Activated CD4-positive, alpha-beta T cell treated with anti-CD3 and anti-CD28 coated beads for 36 hours (primary cell): ENCODE measurements around the gene HSPBP1. TPM values are rescaled to one million over a fixed set of nuclear protein-coding genes. Genes with fewer than 3 reads are reported as not detected.

Experiments used
- ATAC-seq: fragments of 200-7000 bp; cut with Tn5 transposase; one replicate; pipeline ENCODE4 v1.10.0; 2021; ENCODE audit warnings: mild to moderate bottlenecking, moderate library complexity
- CTCF ChIA-PET: fragments of 350-600 bp; sonication (Branson Sonifier 250); formaldehyde crosslinking; loops from one replicate; lab custom pipeline; 2021; ENCODE audit warnings: antibody characterized with exemption; lab: Charles Lee
- POLR2A ChIA-PET: fragments of 350-600 bp; sonication (Branson Sonifier 250); formaldehyde crosslinking; loops from one replicate; lab custom pipeline; 2021; ENCODE audit warnings: antibody characterized with exemption, inconsistent platforms; lab: Charles Lee
- DNase-seq: peaks from one replicate; pipeline ENCODE4 v3.0.0-alpha.2; 2020
- H3K27ac Mint-ChIP-seq: one replicate; pipeline ENCODE4 v1.8.0; 2021; ENCODE audit warnings: mixed read lengths
- H3K27me3 Mint-ChIP-seq: one replicate; pipeline ENCODE4 v1.8.0; 2021; ENCODE audit warnings: mixed read lengths
- H3K36me3 Mint-ChIP-seq: one replicate; pipeline ENCODE4 v1.8.0; 2021; ENCODE audit warnings: low read depth, mixed read lengths
- H3K4me1 Mint-ChIP-seq: one replicate; pipeline ENCODE4 v1.8.0; 2021; ENCODE audit warnings: mixed read lengths
- H3K4me3 Mint-ChIP-seq: one replicate; pipeline ENCODE4 v1.8.0; 2021; ENCODE audit warnings: mild to moderate bottlenecking, moderate library complexity, mixed read lengths
- H3K9me3 Mint-ChIP-seq: one replicate; pipeline ENCODE4 v1.8.0; 2021; ENCODE audit warnings: low read depth, mixed read lengths
- intact Hi-C, 2 experiments: fragments of 100-400 bp; cut with DNase I in 1 of 2; cut with micrococcal nuclease in 1 of 2; formaldehyde crosslinking; loops; one replicate each; pipeline versions ENCODE4 v1.14.2 to v1.15.1; 2022 to 2024; cut with DNase I, micrococcal nuclease
- total RNA-seq, 2 experiments: library from RNA; stranded (reverse); gene quantifications; one replicate each; pipeline ENCODE4 v1.2.3, GENCODE V29; 2021

HSPBP1 gene
- total RNA-seq, 2 experiments from 2014 or later: 41.1 to 45.2 TPM

DNA sequence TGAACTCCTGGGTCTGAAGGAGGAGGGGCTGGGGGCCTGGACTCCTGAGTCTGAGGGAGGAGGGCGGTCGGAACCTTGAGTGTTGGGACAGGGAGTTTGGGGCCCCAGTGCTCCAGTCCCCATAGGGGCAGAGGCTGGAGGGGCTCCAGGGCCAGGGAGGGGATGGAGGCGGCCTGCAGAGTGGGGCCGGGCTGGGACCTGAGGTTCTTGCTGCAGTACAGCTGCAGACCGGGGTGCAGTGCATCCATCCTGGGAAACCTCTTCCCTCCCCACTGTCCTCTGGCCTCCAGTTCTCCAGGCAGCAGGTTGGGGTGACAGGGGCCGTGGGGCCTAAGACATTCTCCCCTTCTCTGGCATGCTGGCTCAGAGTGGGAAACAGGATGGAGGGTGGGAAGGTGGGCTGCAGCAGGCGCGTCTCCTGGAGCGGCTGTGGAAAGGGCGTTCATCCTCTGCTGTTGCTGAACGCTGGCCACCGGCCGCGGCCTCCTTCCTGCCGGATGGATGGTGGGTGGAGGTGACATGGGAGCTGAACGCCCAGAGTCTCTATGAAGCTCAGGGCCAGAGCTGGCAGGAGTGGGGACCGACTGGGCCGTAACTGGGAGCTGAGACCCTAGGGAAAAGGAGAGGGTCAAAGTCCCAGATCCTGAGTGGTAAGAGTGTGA is 5.5 kb upstream of the HSPBP1 start:
- Mint-ChIP-seq H3K27ac (no peak overlapping the region), H3K4me3 (peak overlapping the region; percentile 15), H3K27me3 (no peaks in the 10 kb centered on the region), H3K36me3 (no peaks in the 10 kb centered on the region), H3K9me3 (no peaks in the 10 kb centered on the region), H3K4me1 (peaks cover 12% of the 10 kb centered on the region)
- intact Hi-C loops: no loop called here
- ChIA-PET CTCF (no interaction called here), POLR2A (no interaction called here)
- ATAC-seq (no peak), DNase-seq (no peak)

- peak overlapping the region; percentile 28 for H3K4me3 Mint-ChIP-seq
- DNase-seq: no peak
- CTCF ChIA-PET: no interaction called here
- H3K9me3 Mint-ChIP-seq: no peaks in the 10 kb centered on the region
- no peak for ATAC-seq
- no peaks in the 10 kb centered on the region for H3K27me3 Mint-ChIP-seq
- no peak overlapping the region for H3K27ac Mint-ChIP-seq
- peaks cover 16% of the 10 kb centered on the region for H3K4me1 Mint-ChIP-seq
- POLR2A ChIA-PET: no interaction called here
- intact Hi-C loops: no loop called here
- H3K36me3 Mint-ChIP-seq: peaks cover 4% of the 10 kb centered on the region
These were observed 4.6 kb upstream of the HSPBP1 start for GRCh38 chr19:55284405-55285058.

DNA sequence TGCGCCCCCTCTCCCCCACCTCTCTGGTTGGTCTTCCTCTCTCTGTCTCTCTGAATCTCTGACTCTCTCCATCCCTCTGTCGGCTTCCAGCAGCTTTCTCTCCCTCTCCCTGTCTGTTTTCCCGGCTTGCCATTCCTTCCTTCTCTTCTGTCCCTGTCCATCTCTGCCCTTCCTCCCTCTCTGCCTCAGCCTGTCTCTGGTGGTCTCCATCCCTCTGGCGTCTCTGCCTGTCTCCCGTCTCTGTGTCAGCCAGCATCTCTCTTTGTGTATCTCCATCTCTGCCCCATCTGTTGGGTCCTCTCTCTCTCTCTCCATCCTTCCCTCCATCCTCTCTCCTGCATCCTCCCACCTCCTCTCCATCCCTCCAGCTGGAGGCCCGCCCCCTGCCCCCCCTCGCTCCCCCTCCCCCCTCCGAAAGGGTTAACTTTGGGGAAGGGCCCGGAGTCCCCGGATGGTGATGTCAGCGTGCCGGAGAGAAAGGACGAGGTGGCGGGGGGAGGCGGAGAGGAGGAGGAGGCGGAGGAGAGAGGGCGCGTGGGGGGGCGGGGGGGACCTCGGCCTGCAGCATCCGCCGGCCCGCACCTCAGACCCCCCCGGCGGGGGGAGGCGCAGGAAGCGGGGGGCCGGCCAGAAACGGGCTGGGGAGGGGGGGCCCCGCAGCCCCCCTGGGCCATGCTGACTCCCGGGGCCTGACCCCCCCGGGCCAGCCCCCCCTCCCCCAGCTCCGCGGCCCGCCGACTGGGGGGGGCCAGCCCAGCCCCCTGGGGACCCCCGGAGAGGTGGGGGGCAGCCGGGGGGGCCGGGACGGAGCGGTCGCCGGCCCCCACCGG is 3.9 kb upstream of the HSPBP1 start, which contains the start of gene BRSK1:
TSS of gene BRSK1 (plus strand) at position 450 of the 830 bp plus-strand sequence. CDS start 446 bp downstream, outside the sequence.
- ATAC-seq: no peak
- H3K4me1 Mint-ChIP-seq: peaks cover 20% of the 10 kb centered on the region
- H3K27me3 Mint-ChIP-seq: no peaks in the 10 kb centered on the region
- H3K27ac Mint-ChIP-seq: no peak within 1 kb of the TSS
- DNase-seq: peak; percentile 72
- peak within 1 kb of the TSS; percentile 28 for H3K4me3 Mint-ChIP-seq
- POLR2A ChIA-PET: interaction anchor here (0.6 kb wide), 1 partner anchor 191 kb away, joined by 3 read pairs; no protein-coding TSS in a partner anchor
- CTCF ChIA-PET: interaction anchor here (1.2 kb wide), 1 partner anchor 19 kb away, joined by 4 read pairs; no protein-coding TSS in a partner anchor
- no peaks in the 10 kb centered on the region for H3K9me3 Mint-ChIP-seq
- peaks cover 4% of the 10 kb centered on the region for H3K36me3 Mint-ChIP-seq
- intact Hi-C loops: no loop called here

GRCh38 chr19:55279340-55279739 is 570 bp downstream of the HSPBP1 start:
- Mint-ChIP-seq H3K4me1 (peaks cover 24% of the 10 kb centered on the region), H3K36me3 (peaks cover 12% of the 10 kb centered on the region), H3K27ac (peak overlapping the region; percentile 98), H3K4me3 (peak overlapping the region; percentile 100), H3K27me3 (no peaks in the 10 kb centered on the region), H3K9me3 (no peaks in the 10 kb centered on the region)
- POLR2A ChIA-PET: no interaction called here
- CTCF ChIA-PET: interaction anchor here (0.5 to 1.5 kb wide), 4 partner anchors 17 to 130 kb away, joined by 3 read pairs; partner anchors contain the start of gene TNNT1
- DNase-seq (no peak), ATAC-seq (no peak)
- intact Hi-C loops: no loop called here

DNA sequence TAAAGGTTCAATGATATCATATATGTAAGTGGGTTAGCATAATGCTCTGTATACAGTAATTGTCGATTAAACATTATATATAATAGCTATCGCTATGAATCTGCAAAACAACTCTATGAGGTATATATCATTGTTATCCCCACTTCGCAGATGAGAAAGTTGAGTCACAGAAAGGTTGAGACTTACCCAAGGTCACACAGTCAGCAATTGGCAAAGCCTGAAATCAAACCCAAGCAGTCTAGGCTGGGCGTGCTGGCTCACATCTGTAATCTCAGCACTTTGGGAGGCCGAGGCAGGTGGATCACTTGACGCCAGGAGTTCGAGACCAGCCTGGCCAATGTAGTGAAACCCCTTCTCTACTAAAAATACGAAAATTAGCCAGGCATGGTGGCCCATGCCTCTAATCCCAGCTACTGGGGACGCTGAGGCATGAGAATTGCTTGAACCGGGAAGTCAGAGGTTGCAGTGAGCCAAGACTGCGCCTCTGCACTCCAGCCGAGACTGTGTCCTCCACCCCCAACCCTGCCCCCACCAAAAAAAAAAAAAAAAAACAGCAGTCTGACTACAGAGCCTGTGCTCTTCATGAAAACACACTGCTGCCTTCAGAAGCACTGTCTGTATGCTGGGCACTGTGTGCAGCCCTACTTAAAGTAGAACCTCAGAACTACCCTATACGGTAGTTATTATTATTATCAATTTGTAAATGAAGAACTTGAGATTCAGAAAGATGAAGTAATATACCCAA is 1.3 kb downstream of the HSPBP1 start:
- Mint-ChIP-seq H3K4me3 (peak overlapping the region; percentile 100), H3K36me3 (peaks cover 12% of the 10 kb centered on the region), H3K9me3 (no peaks in the 10 kb centered on the region), H3K4me1 (peaks cover 22% of the 10 kb centered on the region), H3K27ac (no peak overlapping the region), H3K27me3 (no peaks in the 10 kb centered on the region)
- intact Hi-C loops: no loop called here
- CTCF ChIA-PET: interaction anchor here (0.8 kb wide), 1 partner anchor 133 kb away, joined by 3 read pairs; no protein-coding TSS in a partner anchor
- POLR2A ChIA-PET: no interaction called here
- DNase-seq (no peak), ATAC-seq (no peak)

DNA sequence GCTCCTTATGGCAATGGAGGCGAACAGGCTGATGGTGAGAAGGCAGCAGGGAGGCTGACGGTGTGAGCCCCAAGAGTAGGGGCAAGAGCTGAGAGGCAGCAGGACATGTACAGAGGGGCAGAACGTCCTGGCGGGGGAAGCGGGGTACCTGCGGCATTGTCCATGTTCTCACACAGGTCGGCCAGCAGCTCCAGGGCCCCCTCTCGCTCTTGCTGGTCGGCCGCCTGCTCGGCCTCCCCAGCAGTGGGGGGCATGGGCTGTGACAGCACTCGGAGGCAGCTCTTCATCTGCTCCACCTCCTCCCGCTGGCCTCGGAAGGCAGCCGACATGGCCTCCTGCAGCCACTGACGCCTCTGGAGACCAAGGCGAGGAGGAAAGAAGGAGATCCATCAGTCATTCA is 2.4 kb downstream of the HSPBP1 start:
- ChIA-PET CTCF (no interaction called here), POLR2A (interaction anchor here (0.7 to 0.9 kb wide), 2 partner anchors 8 to 18 kb away, joined by 3 read pairs; no protein-coding TSS in a partner anchor)
- Mint-ChIP-seq H3K27ac (no peak overlapping the region), H3K36me3 (peaks cover 14% of the 10 kb centered on the region), H3K9me3 (no peaks in the 10 kb centered on the region), H3K27me3 (no peaks in the 10 kb centered on the region), H3K4me1 (peaks cover 19% of the 10 kb centered on the region), H3K4me3 (no peak overlapping the region)
- intact Hi-C loops: no loop called here
- ATAC-seq: no peak
- DNase-seq: no peak

DNA sequence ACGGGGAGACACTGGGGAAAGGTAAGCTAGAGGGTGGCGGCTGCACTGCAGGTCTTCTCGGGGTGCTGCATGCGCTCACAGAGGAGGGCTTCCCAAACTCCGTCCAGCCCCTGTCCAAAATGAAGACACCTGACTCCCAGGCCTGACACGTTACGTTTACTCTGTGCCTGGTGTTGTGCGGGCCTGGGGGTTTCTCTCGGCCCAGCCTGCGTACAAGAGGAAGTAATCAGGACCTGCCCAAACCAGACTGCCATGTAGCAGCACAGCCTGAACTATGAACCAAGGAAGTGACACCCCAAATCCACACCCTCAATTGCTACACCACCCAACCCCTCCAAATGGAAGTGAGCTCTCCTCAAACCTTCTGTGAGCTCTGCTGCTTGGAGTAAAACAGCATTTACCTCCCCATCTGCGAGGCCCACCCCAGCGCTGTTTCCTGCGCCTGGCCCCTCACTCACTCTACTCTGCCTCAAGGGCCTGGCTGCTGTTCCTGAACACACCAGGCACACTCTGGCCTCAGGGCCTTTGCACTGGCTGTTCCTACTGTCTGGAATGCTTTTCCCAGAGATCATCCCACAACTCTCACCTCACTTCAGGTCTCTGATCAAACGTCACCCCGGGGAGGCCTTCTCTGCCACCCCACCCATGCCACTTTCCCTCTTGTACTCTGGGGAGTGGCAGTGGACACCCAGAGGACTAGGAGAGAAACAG is 3.0 kb downstream of the HSPBP1 start:
- H3K4me3 Mint-ChIP-seq: no peak overlapping the region
- ChIA-PET POLR2A (no interaction called here), CTCF (interaction anchor here (0.7 kb wide), 1 partner anchor 106 kb away, joined by 4 read pairs; no protein-coding TSS in a partner anchor)
- peaks cover 19% of the 10 kb centered on the region for H3K4me1 Mint-ChIP-seq
- no peaks in the 10 kb centered on the region for H3K27me3 Mint-ChIP-seq
- H3K36me3 Mint-ChIP-seq: peaks cover 19% of the 10 kb centered on the region
- intact Hi-C loops: no loop called here
- no peak overlapping the region for H3K27ac Mint-ChIP-seq
- ATAC-seq (no peak), DNase-seq (no peak)
- no peaks in the 10 kb centered on the region for H3K9me3 Mint-ChIP-seq

GRCh38 chr19:55275851-55276719 is 3.8 kb downstream of the HSPBP1 start:
- CTCF ChIA-PET: interaction anchor here (0.6 to 0.7 kb wide), 2 partner anchors 16 to 107 kb away, joined by 3 to 4 read pairs; no protein-coding TSS in a partner anchor
- ATAC-seq (no peak), DNase-seq (no peak)
- Mint-ChIP-seq H3K9me3 (no peaks in the 10 kb centered on the region), H3K4me3 (no peak overlapping the region), H3K27me3 (no peaks in the 10 kb centered on the region), H3K27ac (no peak overlapping the region), H3K36me3 (peaks cover 19% of the 10 kb centered on the region), H3K4me1 (peaks cover 19% of the 10 kb centered on the region)
- POLR2A ChIA-PET: interaction anchor here (1.2 kb wide), 1 partner anchor 17 kb away, joined by 4 read pairs; the partner anchor contains the start of gene PPP6R1
- intact Hi-C loops: no loop called here

- ATAC-seq (no peak), DNase-seq (no peak)
- peaks cover 22% of the 10 kb centered on the region for H3K36me3 Mint-ChIP-seq
- intact Hi-C loops: no loop called here
- no peaks in the 10 kb centered on the region for H3K9me3 Mint-ChIP-seq
- H3K27ac Mint-ChIP-seq: no peak overlapping the region
- no peaks in the 10 kb centered on the region for H3K27me3 Mint-ChIP-seq
- CTCF ChIA-PET: no interaction called here
- no peak overlapping the region for H3K4me3 Mint-ChIP-seq
- POLR2A ChIA-PET: no interaction called here
- H3K4me1 Mint-ChIP-seq: peaks cover 6% of the 10 kb centered on the region
These were observed 5.8 kb downstream of the HSPBP1 start for GRCh38 chr19:55273978-55274707.
